Measurements from ENCODE around the gene CERS2. TPM values are rescaled to one million over a fixed set of nuclear protein-coding genes. Genes with fewer than 3 reads are reported as not detected.

The CERS2 gene
- total RNA-seq, 1 donor from 2014 or later, result 261 TPM

- Mint-ChIP-seq H3K27me3 (ENCODE audit: unreplicated experiment) (no peaks in the 10 kb centered on the region), H3K4me3 (ENCODE audit: unreplicated experiment) (peak overlapping the region; percentile 99), H3K36me3 (ENCODE audit: unreplicated experiment) (no peaks in the 10 kb centered on the region), H3K4me1 (ENCODE audit: unreplicated experiment) (peaks cover 61% of the 10 kb centered on the region), H3K9me3 (ENCODE audit: unreplicated experiment) (no peaks in the 10 kb centered on the region), H3K27ac (ENCODE audit: unreplicated experiment) (peak overlapping the region; percentile 99)
- no peak for DNase-seq (ENCODE audit: extremely low spot score, unreplicated experiment)
- no peak for TF ChIP-seq CTCF (IDR thresholded peaks at IDR 0.05)
Measured at GRCh38 chr1:151007853-151008243, 33.2 kb upstream of the CERS2 start.

GRCh38 chr1:151006327-151007052 lies 31.9 kb upstream of the CERS2 start, which contains the start of gene MINDY1:
TSS of gene MINDY1 (minus strand) at chr1:151006902. CDS start at chr1:151002617, 4,285 bp downstream.
- Mint-ChIP-seq H3K4me1 (ENCODE audit: unreplicated experiment) (peaks cover 64% of the 10 kb centered on the region), H3K27ac (ENCODE audit: unreplicated experiment) (peak within 1 kb of the TSS; percentile 99), H3K4me3 (ENCODE audit: unreplicated experiment) (peak within 1 kb of the TSS; percentile 99), H3K36me3 (ENCODE audit: unreplicated experiment) (peaks cover 10% of the 10 kb centered on the region), H3K27me3 (ENCODE audit: unreplicated experiment) (no peaks in the 10 kb centered on the region), H3K9me3 (ENCODE audit: unreplicated experiment) (no peaks in the 10 kb centered on the region)
- DNase-seq (ENCODE audit: extremely low spot score, unreplicated experiment), result peak; percentile 88
- TF ChIP-seq CTCF (IDR thresholded peaks at IDR 0.05), result peak; percentile 58

GRCh38 chr1:151005729-151006319 lies 31.2 kb upstream of the CERS2 start:
- peaks cover 12% of the 10 kb centered on the region for H3K36me3 Mint-ChIP-seq (ENCODE audit: unreplicated experiment)
- peak overlapping the region; percentile 99 for H3K27ac Mint-ChIP-seq (ENCODE audit: unreplicated experiment)
- peak overlapping the region; percentile 94 for H3K4me3 Mint-ChIP-seq (ENCODE audit: unreplicated experiment)
- no peak for TF ChIP-seq CTCF (IDR thresholded peaks at IDR 0.05)
- H3K27me3 Mint-ChIP-seq (ENCODE audit: unreplicated experiment), result no peaks in the 10 kb centered on the region
- no peaks in the 10 kb centered on the region for H3K9me3 Mint-ChIP-seq (ENCODE audit: unreplicated experiment)
- no peak for DNase-seq (ENCODE audit: extremely low spot score, unreplicated experiment)
- peaks cover 60% of the 10 kb centered on the region for H3K4me1 Mint-ChIP-seq (ENCODE audit: unreplicated experiment)

- Mint-ChIP-seq H3K4me3 (ENCODE audit: unreplicated experiment) (no peak overlapping the region), H3K27me3 (ENCODE audit: unreplicated experiment) (no peaks in the 10 kb centered on the region), H3K27ac (ENCODE audit: unreplicated experiment) (no peak overlapping the region), H3K36me3 (ENCODE audit: unreplicated experiment) (peaks cover 16% of the 10 kb centered on the region), H3K4me1 (ENCODE audit: unreplicated experiment) (peaks cover 47% of the 10 kb centered on the region), H3K9me3 (ENCODE audit: unreplicated experiment) (no peaks in the 10 kb centered on the region)
- no peak for DNase-seq (ENCODE audit: extremely low spot score, unreplicated experiment)
- no peak for TF ChIP-seq CTCF (IDR thresholded peaks at IDR 0.05)
Measured at GRCh38 chr1:151003180-151003579, 28.5 kb upstream of the CERS2 start.

- H3K4me3 Mint-ChIP-seq (ENCODE audit: unreplicated experiment), result peak overlapping the region; percentile 1
Measured at GRCh38 chr1:151002611-151003010, 28.0 kb upstream of the CERS2 start.

More at GRCh38 chr1:151002611-151003010, 28.0 kb upstream of the CERS2 start:
- no peak for DNase-seq (ENCODE audit: extremely low spot score, unreplicated experiment)
- Mint-ChIP-seq H3K9me3 (ENCODE audit: unreplicated experiment) (no peaks in the 10 kb centered on the region), H3K4me1 (ENCODE audit: unreplicated experiment) (peaks cover 41% of the 10 kb centered on the region), H3K27me3 (ENCODE audit: unreplicated experiment) (no peaks in the 10 kb centered on the region), H3K36me3 (ENCODE audit: unreplicated experiment) (peaks cover 16% of the 10 kb centered on the region), H3K27ac (ENCODE audit: unreplicated experiment) (peak overlapping the region; percentile 66)
- TF ChIP-seq CTCF (IDR thresholded peaks at IDR 0.05), result no peak

Measured in osteocyte (in vitro differentiated cells).